Upper lobe of left lung (tissue), 4 donors: ENCODE data around the gene GTF2IRD1.
A peak's percentile ranks its signal among the peaks of the same experiment; 100 is the strongest.

Source experiments
- CTCF ChIP-seq, 6 experiments: fragments of 450-650 bp in 4 of 6; fragments of 200-600 bp in 2 of 6; sonication (generic) in 2 of 6; IDR thresholded peaks; one replicate each; pipeline ENCODE4 v1.5.1; 2016 to 2019; ENCODE audit warnings: antibody characterized with exemption in 6 of 6
- POLR2A ChIP-seq, 4 donors: fragments of 450-650 bp; IDR thresholded peaks; one replicate each; pipeline ENCODE4 v1.5.1; 2016 to 2017; ENCODE audit warnings: antibody characterized with exemption in 4 of 4, mild to moderate bottlenecking in 2 of 4
- POLR2AphosphoS5 ChIP-seq, 2 donors: sonication (generic); formaldehyde crosslinking; IDR thresholded peaks; one replicate each; pipeline ENCODE4 v1.5.1; 2017; ENCODE audit warnings: antibody characterized with exemption in 2 of 2

GRCh38 chr7:74449809-74450397 lies 3.8 kb upstream of the GTF2IRD1 start:
- TF ChIP-seq POLR2A (IDR thresholded peaks at IDR 0.05) = no peak
- peak; percentile 78 to 92 (median 88) for TF ChIP-seq CTCF (IDR thresholded peaks at IDR 0.05)
- no peak for TF ChIP-seq POLR2AphosphoS5 (IDR thresholded peaks at IDR 0.05)
